OCI-M2 (cell line): ENCODE data around the gene RIMS1.
"Not testable (repeated sequence)": the region's sequence is repeated elsewhere in the genome, so short reads cannot be mapped to it uniquely, and the experiment has no call there.

Experiments used
- DNase-seq: peaks from one replicate; lab custom pipeline; 2025; ENCODE audit not compliant: unreplicated experiment; lab: John Stamatoyannopoulos, UW

The RIMS1 gene

GRCh38 chr6:71967436-71967835, 81.1 kb downstream of the RIMS1 start:
- DNase-seq: no peak

- no peak for DNase-seq
Measured at GRCh38 chr6:71977884-71978283, 91.5 kb downstream of the RIMS1 start.

- no peak for DNase-seq
Measured at GRCh38 chr6:71979911-71980310, 93.6 kb downstream of the RIMS1 start.

GRCh38 chr6:71982389-71982788, 96.0 kb downstream of the RIMS1 start:
- no peak for DNase-seq

- DNase-seq: no peak
Measured at GRCh38 chr6:71983131-71983530, 96.8 kb downstream of the RIMS1 start.

GRCh38 chr6:71994705-71995271, 108.4 kb downstream of the RIMS1 start:
- no peak for DNase-seq

- DNase-seq: no peak
Measured at GRCh38 chr6:71997341-71997740, 111.0 kb downstream of the RIMS1 start.

GRCh38 chr6:72002415-72002814, 116.1 kb downstream of the RIMS1 start:
- no peak for DNase-seq

- DNase-seq: not testable (repeated sequence)
Measured at GRCh38 chr6:72006591-72006990, 120.2 kb downstream of the RIMS1 start.

GRCh38 chr6:72022830-72023229, 136.5 kb downstream of the RIMS1 start:
- no peak for DNase-seq

GRCh38 chr6:72031471-72031870, 145.1 kb downstream of the RIMS1 start:
- no peak for DNase-seq

GRCh38 chr6:72032086-72032485, 145.7 kb downstream of the RIMS1 start:
- no peak for DNase-seq

GRCh38 chr6:72035486-72035885, 149.1 kb downstream of the RIMS1 start:
- no peak for DNase-seq

GRCh38 chr6:72035966-72036365, 149.6 kb downstream of the RIMS1 start:
- no peak for DNase-seq

GRCh38 chr6:72037006-72037405, 150.7 kb downstream of the RIMS1 start:
- no peak for DNase-seq

GRCh38 chr6:72040111-72040510, 153.8 kb downstream of the RIMS1 start:
- no peak for DNase-seq

- DNase-seq: no peak
Measured at GRCh38 chr6:72042088-72042487, 155.7 kb downstream of the RIMS1 start.

GRCh38 chr6:72048080-72048479, 161.7 kb downstream of the RIMS1 start:
- no peak for DNase-seq

- no peak for DNase-seq
Measured at GRCh38 chr6:72049376-72049775, 163.0 kb downstream of the RIMS1 start.

- DNase-seq: no peak
Measured at GRCh38 chr6:72061286-72061685, 174.9 kb downstream of the RIMS1 start.

- no peak for DNase-seq
Measured at GRCh38 chr6:72064399-72064975, 178.1 kb downstream of the RIMS1 start.

- DNase-seq: no peak
Measured at GRCh38 chr6:72078096-72078495, 191.7 kb downstream of the RIMS1 start.

GRCh38 chr6:72080260-72080941, 194.1 kb downstream of the RIMS1 start:
- no peak for DNase-seq
